ENCODE data around the gene FBL.

Gene FBL

DNA sequence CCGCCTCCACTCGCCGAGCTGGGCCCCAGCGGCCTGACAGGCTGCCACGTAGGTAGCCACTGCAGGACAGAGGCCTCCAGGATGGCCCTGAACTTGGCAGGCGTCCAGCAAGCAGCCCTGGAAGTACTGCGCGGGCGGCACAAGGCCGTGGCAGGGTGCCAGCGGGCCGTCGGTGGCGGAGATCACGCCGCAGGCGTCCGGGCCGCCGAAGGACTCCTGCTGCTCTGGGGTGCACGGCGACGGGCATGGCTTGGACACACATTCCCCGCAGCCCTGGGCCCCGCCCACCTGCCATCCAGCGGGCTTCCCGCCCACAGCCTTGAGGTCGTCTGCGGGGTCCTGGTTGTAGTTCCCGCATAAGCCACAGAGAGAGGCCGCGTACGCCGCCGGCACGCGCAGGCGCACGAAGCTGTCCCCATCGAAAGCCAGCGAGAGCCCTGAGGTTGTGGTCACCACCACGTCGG is 29.3 kb upstream of the FBL start:
- peak; percentile 59 for DNase-seq

DNA sequence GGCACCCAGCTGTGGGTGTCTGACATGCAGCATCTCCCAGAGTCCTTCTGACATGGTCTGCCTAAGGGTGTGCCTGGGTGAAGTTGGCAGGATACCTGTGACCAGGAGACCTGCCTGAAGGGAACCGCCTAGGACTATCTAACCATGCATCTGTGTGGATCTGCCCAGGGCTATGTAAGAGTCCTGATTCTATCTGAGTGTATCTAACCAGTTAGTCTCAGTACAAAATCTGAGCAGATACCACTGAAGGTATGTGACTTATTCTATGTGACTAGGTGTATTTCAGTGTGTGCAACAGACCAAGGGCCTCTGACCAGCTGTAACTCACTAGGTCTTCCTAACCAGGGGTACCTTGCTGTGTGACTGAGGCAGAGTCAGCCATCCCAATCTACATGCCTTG is 28.2 kb upstream of the FBL start:
- no peak for DNase-seq

DNA sequence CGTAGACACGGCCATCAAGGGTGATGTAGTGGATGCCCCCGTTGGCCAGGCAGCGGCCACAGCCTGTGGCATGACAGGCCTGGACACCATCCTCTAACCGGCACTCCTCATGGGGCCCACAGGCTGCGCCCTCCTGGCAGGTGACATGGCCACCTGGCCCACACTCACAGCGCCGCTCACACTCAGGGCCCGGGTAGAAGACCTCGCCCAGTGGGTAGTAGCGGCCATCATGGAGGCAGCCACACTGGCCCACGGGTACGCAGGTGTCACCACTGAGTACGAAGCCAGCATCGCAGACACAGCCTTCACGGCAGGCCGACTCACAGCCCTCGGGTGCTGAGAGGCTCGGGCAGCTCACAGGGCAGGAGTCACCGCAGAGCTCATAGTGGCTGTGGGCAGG is 27.2 kb upstream of the FBL start:
- no peak for DNase-seq

DNA sequence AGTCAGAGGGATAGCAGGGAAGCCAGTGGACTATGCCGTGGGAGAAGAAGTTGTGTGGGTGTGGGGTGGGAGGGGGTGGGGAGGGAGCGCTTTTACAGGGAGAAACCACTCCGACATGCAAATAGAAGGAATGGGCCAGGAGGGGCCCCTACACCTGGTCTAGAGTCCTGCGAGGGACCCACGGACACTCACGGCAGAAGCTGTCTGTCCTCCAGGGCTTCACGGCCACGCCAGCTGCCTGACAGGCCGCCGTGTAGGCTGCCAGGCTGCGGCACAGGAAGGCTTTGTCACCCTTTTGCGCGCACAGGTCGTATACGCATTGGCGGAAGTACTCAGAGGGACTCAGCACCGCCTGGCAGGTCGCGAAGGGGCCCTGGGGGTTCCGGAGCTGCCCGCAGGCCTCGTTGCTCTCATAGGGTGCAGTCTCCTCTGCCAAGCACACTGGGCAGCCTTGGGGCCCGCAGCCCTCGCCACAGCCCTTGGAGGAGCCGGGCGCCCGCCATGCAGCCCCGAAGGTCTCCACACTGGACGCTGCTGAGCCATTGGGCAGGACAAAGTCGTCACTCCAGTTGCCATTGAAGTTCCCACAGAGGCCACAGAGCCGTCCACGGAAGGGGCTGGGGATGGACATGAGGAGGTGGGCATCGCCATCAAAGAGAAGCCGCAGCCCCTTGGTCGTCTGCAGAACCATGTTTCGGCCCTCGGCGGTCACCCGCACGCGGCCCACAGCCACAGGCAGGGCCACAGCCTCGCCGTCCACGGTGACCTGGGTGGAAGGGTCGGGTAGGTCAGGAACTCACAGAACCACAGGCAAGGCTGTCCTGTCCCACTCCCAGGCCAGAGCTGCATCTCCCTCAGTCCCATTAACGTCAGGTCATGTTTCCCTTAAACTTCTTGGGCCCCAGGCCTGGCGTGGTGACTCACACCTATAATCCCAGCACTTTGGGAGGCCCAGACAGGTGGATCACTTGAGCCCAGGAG is 26.0 kb upstream of the FBL start:
- DNase-seq, result no peak

DNA sequence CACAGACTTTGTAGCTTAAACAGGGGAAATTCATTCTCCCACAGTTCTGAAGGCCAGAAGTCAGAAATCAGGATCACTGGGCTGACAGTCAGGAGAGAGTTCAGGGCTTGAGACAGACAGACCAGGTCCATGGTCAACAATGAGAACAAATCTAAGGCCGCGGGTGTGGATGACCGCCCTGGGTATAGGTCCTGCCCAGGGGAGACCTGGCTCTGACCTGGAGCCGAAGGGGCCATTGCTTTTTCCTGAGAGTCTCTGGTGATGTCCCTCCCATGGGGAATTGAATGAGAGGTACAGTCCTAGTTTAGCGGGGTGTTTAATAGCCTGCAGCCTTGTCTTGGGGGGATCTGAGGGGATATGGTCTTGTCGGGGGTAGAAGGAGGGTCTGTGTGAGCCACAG is 25.2 kb upstream of the FBL start:
- no peak for DNase-seq

DNA sequence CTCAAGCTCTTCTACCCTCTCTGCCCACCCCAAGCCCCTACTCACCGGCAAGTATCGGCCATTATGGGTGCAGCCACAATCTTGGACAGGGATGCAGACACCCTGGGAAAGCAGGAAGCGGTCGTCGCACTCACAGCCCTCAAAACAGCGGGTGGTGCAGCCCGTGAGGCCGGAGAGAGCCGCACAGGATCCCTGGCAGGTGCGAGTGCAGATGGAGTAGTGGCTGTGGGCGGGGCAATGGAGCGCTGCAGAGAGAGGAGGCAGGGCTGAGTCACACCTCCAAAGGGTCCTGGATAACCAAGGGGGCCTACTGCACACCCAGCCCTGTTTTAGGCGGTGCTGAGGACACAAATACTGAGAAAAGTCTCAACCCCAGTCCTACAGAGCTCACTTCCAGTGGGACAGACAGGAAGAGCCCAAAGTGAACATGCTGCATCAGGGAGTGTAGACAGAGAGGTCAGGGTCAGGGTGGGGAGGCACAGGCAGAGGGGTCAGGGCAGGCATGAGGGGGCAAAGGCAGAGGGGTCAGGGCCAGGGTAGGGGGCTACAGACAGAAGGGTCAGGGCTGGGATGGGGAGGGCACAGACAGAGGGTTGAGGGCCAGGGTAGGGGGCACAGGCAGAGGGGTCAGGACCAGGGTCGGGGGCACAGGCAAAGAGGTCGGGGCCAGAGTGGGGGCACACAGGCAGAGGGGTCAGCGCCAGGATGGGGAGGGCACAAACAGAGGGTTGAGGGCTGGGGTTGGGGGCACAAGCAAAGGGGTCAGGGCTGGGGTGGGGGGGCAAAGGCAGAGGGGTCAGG is 24.2 kb upstream of the FBL start:
- DNase-seq, result peak; percentile 93

DNA sequence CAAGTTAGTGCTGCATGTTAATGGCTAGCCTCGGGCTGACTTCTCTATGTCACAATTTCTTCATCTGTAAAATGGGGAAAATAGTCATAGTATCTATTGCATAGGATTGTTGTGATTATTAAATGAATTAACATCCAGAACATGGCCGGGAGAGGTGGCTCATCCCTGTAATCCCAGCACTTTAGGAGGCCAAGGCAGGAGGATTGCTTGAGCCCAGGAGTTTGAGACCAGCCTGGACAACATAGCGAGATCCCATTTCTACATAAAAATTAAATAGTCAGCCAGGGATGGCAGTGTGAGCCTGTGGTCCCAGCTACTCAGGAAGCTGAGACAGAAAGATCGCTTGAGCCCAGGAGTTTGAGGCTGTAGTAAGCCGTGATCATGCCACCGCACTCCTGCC is 21.8 kb upstream of the FBL start:
- DNase-seq, result no peak

DNA sequence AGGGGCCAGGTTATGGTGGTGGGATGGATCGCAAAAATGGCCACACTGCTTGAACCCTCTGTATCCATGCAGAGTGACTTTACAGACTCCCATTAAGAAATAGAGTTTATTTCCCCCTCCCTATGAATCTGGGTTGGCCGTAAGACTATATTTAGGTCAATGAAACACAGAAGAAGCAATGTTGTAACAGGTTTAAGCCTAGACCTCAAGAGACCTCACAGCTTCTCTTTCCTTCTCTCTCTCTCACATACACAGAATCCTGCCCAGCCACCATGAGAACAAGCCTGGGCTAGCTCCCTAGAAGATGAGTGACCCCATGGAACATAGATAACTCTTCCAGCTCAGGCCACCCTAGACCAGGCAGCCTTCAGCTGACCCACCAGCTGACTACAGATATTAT is 21.0 kb upstream of the FBL start:
- DNase-seq, result no peak

DNA sequence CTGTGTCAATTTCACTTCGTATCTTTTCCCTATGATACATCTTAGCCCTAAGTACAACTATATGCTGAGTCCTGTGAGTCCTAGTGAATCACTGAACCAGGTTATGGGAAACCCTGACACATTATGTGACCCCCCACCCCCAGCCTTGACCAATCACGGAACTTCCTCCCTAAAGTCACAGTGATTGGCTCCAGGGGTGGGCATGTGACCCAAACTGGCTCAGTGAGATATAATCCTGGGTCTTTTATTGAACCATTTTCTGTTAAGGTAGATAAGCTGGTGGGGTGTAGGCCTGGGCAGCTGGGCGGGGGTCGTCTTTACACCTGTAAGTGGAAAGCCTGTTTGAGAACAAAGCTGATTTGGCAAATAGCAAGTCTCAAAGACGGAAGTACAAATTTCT is 19.8 kb upstream of the FBL start:
- no peak for DNase-seq

DNA sequence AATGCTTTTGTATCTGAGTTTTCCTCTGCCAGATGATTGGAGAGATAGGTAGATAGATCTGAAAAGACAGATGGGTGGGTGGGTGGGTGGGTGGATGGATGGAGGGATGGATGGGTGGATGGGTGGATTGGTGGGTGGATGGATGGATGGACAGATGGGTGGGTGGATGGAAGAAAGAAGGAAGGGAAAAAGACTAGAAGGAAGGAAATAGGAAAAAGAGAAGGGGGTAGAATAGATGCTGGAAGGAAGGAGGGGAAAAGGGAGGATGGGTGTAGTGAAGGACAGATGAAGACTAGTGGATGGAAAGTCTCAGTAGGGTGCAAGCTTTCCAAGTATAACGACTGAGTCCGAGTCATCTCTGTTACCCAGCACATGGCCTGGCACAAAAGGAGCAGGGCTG is 19.0 kb upstream of the FBL start:
- DNase-seq, result no peak

DNA sequence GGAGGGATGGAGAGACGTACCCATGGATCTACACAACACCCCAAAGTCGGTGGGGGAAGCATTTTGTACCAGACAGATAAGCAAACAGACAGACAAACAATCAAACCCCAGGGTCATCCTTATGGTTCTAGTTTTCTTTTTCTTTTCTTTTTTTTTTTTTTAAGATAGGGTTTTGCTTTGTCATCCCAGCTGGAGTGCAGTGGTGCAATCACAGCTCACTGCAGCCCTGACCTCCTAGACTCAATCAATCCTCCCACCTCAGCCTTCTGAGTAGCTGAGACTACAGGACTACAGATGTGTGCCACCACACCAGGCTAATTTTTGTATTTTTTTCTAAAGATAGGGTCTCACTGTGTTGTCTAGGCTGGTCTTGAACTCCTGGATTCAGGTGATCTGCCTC is 17.9 kb upstream of the FBL start:
- no peak for DNase-seq

DNA sequence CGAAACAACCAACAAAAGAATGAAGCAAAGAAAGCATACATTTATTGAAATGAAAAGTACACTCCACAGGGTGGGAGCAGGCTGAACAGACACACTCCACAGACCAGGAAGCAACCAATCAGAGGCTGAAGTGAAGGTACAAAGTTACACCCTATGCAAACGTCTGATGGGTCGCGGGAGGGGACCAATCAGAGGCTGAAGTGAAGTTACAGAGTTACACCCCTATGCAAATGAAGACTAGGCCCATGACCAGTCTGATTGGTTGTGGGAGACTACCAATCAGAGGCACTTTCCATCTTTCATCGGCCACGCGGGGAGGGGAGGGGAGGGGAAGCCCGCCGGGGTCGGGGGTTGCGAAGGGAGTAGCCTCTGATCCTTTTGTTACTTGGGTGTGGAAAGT is 12.4 kb upstream of the FBL start:
- DNase-seq, result no peak

DNA sequence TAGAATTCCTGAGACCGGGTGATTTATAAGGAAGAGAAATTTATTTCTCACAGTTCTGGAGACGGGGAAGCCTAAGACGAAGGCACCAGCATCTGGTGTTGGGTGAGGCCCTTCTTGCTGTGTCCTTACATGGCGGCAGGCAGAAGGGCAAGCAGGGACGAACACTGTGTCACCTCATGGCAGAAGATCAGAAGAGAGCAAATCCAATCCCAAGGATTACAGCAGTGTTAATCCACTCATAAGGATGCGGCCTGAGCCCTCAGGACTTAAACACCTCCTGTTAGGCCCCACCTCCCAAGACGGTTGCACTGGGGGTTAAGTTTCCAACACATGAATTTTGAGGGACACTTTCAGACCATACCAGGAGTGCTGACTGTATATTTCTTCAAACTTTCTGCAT is 6.7 kb upstream of the FBL start:
- no peak for DNase-seq

DNA sequence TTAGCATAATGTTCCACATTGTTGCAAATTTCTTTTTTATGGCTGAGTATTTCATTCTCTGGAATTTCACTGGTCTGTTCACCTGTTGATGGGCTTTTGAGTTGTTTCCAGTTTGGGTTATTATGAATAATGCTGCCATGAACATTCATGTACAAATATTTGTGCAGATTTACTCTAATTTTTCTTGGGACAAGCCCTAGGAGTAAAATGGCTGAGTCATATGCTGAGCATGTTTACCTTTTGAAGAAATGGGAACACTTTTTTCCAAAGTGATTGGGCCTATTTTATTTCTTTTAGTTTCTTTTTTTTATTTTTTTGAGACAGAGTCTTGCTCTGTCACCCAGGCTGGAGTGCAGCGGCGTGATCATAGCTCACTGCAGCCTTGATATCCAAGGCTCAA is 4.7 kb upstream of the FBL start:
- DNase-seq, result no peak

DNA sequence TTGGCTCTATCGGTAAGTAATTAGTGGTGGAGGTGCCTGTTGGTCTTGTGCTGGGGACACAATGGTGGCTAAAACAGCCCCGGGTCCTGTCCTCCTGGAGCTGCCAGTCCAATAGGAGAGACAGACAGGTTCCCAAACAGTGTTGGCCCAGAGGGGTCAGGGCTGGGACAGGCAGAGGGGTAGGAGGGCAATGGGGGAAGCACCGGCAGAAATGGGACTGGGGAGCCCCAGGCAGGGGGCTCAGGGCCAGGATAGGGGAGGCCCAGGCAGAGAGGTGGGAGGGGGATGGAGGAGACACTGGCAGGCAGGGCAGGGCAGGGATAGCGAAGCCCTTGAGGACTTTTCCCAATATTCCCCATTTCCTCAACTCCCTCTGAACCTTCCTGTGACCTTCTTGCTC is 2.2 kb upstream of the FBL start:
- DNase-seq, result no peak

DNA sequence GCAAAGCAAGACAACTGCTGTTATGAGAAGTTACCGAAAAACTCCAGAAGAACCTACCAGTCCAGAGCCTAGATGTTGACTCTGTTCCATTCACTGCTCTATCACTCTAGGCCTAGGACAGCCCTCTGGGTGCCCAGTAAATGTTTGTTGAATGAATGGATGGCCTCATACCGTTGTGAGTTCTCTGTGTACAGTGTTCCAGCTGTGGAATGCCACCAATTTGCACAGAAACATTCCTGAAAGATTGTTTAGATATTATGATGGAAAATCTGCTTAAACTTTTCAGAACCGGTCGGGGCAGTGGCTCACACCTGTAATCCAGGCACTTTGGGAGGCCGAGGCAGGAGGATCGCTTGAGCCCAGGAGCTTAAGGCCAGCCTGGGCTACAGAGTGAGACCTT is 1.3 kb upstream of the FBL start:
- DNase-seq, result no peak

DNA sequence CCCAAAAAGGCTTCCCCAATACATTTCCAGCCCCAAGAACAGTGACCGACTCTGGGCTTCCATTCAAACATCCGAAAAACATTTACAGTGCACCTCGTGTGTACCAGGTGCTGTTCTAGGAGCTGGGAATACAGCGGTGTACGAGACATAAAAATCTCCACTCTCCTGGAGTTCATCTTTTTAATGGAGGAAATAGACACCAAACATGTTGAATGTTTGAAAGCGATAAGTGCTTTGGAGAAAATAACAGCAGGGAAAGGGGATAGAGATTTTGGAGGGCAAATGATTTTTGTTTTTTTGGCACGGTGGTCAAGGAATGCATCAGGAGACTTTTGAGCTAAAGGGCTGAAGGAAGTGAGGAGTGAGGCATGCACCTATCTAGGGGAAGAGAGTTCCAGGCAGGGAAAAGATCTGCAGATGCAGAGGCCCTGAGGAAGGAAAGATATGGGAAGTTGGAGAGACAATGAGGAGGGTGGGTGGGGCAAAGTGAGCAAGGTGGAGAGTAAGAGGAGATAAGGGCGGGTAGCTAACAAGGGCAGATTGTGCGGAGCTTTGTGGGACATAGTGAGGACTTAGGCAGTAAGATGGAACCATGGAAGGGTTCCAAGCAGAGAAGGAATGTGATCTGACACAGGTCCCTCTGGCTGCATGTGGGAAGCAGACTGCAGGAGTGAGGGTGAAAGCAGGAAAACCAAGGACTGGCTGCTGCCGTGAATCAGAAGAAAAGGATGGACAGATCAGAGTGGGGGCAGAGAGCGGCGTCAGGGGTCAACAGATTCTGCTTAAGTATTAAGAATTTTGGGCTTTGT is 703 bp upstream of the FBL start:
- no peak for DNase-seq

DNA sequence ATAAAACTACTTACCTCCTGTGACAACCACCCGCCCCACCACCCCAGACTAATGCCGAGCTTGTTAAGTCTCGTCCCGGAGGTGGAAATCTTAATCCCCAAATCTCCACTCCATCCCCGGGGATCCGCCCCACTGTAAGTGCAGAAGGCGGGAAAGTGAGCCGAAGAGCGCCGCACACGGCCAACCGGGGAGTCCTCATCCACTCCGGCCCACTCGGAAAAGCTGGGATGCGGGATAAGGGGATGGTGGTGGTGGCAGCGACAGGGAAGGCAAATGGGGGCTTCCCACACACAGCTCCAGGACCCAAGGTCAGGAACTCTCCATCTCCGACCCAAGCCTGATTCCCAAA is 621 bp downstream of the FBL start:
- peak; percentile 60 for DNase-seq

DNA sequence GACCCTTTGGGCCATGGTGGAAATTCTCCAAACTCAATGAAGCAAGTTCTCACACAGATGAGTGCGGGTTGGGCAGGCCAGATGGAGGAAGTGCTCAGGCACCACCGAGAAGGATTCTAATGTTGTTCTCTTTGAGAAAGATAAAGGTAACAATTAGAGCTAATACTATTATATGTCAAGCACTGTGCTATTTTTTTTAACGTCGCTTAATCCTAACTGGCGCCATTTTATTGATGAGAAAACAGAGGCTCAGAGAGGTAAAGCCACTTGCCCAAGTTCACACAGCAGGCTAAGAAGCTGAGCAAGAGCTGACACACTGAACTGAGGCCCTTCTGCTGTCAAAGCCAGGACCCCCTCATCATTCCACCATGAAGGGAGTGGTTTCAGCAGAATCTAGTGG is 1.0 kb downstream of the FBL start:
- no peak for DNase-seq

DNA sequence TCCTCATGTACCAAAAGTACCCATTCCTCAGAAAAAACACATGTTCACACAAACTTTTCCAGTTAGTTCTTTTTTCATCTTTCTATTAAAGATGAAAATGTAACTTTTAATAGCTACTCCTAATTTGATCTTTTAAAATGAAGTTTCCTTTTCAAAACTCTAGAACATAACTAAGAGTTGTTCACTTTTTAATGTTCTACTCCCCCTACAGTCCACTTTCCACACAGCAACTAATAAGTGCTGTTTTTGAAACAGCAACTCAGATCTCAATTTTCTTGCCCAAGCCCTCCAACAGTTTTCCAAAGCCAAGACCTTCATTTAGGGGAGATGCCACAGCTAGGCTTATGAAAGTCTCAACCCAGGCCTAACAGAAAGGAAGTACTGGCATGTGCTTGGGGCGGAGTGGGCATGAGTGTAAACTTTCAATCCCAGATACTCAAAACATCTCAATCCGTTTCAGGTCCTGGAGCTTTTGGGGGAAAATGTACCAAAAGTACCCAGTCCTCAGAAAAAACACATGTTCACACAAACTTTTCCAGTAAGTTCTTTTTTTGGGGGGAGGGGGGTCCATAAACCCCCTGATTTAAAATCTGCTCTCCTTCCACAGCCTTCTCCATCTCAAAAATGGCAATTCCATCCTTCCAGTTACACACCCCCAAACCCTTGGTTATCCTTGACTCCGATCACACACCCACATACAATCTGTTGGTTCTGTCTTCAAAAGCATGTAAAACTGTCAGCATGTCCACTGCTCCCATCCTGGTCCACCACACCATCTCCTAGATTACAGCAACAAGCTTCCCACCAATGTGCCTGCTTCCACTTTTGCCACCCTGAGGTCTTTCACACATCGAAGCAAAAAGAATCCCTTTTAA is 2.0 kb downstream of the FBL start:
- peak; percentile 58 for DNase-seq

DNA sequence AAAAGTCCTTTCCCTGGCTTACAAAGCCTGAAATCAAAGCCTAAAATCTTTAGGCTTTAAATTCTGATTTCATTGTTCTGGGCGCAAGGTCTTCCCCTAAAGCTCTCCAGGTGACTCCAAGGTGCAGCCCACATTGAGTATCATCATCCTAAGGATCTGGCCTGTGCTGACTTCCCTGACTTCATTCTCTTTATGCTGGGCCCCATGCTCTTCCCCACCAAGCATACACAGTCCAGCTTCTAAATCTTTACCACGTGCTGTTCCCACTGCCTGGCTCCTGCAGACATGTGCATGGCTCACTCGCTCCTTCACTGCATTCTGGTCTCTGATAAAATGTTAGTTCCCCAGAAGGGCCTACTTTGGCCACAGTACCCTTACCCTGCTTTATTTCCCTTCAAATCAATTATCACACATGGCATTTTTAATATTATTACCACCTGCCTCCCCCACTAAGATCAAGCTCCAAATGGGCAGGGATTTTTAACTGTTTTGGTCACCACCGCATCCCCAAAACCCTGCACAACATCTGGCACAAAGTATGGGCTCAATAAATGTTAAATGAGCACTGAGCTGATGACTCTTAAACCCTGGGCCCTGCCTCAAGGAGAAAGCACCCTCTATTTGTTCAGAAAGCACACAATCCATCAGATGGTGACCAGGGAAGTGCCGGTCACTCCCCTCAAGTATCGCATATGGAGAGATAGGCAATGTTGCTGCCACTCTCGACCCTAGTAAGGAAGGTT is 3.3 kb downstream of the FBL start:
- DNase-seq, result no peak

DNA sequence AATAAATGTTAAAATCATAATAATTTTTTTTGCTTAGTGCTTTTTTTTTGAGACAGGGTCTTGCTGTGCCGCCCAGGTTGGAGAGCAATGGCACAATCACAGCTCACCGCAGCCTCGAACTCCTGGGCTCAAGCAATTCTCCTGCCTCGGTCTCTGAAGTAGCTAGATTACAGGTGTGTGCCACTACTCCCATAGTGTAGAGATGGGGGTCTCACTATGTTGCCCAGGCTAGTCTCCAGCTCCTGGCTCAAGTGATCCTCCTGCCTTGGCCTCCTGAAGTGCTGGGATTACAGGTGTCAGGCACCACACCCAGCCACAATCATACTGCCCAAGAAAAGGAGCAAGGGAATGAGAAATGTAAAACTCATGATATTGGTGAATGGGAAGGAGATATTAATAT is 5.1 kb downstream of the FBL start:
- DNase-seq, result no peak
